ENCODE measurements around the gene SNRPA1.

Gene SNRPA1

DNA sequence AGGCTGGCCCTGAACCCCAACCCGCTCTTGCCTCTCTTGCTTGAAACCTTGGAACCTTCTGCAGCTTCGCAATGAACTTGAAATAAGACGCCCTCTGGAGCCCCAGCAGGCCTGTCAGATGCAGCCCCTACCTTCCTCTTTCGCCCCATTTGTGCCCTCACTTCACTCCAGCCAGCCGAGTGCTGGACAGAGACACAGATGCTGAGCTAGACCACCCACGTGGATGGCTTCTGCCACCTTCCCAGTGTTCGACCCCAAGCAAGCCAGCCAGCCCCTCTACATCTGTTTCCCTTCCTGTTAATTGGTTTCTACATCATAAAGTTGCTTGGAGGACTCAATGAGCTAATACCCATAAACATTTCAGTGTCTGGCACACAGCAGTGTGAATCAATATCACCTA lies 23.8 kb upstream of the SNRPA1 start:
- H3K9me3 ChIP-seq (ENCODE audit: control insufficient read depth, low read length), result no peaks in the 10 kb centered on the region

DNA sequence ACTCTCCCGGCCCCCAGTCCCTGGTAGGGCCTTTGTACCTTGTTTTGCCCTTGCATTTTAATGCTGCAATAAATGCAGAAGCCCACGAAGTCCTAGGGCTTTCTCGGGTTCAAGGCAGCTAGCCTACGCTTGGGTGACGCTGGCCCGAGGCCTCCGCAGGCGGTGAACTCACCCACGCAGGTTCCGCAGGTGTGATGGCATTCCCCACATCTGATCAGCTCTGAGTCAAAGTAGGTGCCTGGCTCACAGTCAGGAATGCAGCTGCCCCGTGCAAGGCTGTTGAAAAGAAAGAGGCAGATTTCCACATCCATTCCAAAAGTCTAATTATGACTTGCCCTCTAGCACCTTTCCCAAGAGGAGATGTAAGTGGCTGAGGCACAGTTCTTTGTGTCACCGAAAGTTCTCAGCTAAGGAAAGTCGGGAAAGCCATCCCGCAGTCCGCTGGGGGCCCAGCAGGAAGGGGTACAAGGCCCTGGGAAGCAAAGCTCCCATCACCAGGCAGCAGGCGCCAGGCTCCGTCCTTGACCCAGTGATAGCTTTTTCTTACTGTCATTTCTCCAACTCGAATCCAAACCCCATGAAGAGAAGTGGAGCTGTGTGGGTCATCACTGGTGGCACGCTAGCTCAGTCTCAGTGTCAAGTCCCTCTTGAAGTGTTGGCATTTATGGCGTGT lies 23.2 kb upstream of the SNRPA1 start:
- Histone ChIP-seq H3K27ac (ENCODE audit: insufficient read depth, low read length, poor library complexity, severe bottlenecking) (no peak overlapping the region), H3K9me3 (ENCODE audit: control insufficient read depth, low read length) (no peaks in the 10 kb centered on the region), H3K27me3 (replicated peaks; ENCODE audit: control insufficient read depth, insufficient read depth, low read length, poor library complexity, severe bottlenecking) (no peaks in the 10 kb centered on the region), H3K4me1 (ENCODE audit: control insufficient read depth, insufficient read depth, low read length, poor library complexity, severe bottlenecking) (peaks cover 11% of the 10 kb centered on the region), H3K36me3 (ENCODE audit: control insufficient read depth, insufficient read depth, low read length) (no peaks in the 10 kb centered on the region), H3K4me3 (ENCODE audit: insufficient read depth, low read depth, low read length, poor library complexity, severe bottlenecking) (no peak overlapping the region)
- DNase-seq, result no peak

More for the DNA sequence above, 23.8 kb upstream of the SNRPA1 start:
- DNase-seq, result no peak
- Histone ChIP-seq H3K4me1 (ENCODE audit: control insufficient read depth, insufficient read depth, low read length, poor library complexity, severe bottlenecking) (peaks cover 11% of the 10 kb centered on the region), H3K36me3 (ENCODE audit: control insufficient read depth, insufficient read depth, low read length) (no peaks in the 10 kb centered on the region), H3K27ac (ENCODE audit: insufficient read depth, low read length, poor library complexity, severe bottlenecking) (no peak overlapping the region), H3K27me3 (replicated peaks; ENCODE audit: control insufficient read depth, insufficient read depth, low read length, poor library complexity, severe bottlenecking) (no peaks in the 10 kb centered on the region), H3K4me3 (ENCODE audit: insufficient read depth, low read depth, low read length, poor library complexity, severe bottlenecking) (no peak overlapping the region)

DNA sequence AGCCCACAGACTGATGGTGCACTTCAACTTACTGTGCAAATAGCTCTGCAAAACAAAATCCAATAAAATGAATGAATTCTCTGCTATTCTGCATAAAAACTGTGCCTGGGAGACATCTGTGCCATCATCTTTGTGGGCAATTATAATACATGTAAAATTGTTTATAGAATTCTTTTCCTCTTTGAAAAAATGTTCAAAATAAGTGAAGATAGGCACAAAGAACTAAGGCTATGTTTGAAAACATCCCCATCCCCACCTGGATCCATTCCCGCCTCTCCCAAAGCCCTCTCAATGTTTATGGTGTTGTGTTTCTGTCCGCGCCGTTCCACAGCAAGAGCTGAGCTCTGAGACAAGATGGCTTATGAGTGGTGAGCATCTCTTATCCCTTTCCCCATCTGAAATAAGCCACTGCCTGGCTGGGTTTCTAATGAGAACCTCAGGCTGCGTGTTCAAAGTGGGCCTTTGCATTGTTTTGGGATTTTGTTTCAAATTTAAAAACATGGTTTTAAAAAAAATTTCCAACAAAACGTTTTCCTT lies 22.4 kb upstream of the SNRPA1 start:
- Histone ChIP-seq H3K4me3 (ENCODE audit: insufficient read depth, low read depth, low read length, poor library complexity, severe bottlenecking) (no peak overlapping the region), H3K27me3 (replicated peaks; ENCODE audit: control insufficient read depth, insufficient read depth, low read length, poor library complexity, severe bottlenecking) (no peaks in the 10 kb centered on the region), H3K4me1 (ENCODE audit: control insufficient read depth, insufficient read depth, low read length, poor library complexity, severe bottlenecking) (peaks cover 11% of the 10 kb centered on the region), H3K36me3 (ENCODE audit: control insufficient read depth, insufficient read depth, low read length) (no peaks in the 10 kb centered on the region), H3K9me3 (ENCODE audit: control insufficient read depth, low read length) (no peaks in the 10 kb centered on the region), H3K27ac (ENCODE audit: insufficient read depth, low read length, poor library complexity, severe bottlenecking) (no peak overlapping the region)
- no peak for DNase-seq

DNA sequence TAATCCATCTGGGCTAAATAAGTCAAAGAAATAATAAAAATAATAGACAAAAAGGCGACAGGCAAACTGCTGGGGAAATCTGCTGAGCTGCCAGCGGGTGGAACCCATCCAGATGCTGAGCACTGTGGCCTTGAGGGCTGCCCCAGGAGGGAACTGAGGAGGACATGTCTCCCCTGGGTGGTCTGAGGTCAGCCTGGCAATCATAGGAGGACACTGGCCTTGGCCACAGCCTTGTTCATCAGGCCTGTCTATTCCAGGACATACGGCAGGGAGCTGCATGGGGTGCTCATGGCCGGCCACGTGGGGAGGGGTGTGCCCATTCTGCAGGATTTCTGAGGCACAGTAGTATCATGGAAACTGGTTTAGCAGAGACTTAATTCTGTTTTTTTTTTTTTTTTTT lies 21.5 kb upstream of the SNRPA1 start:
- Histone ChIP-seq H3K27ac (ENCODE audit: insufficient read depth, low read length, poor library complexity, severe bottlenecking) (no peak overlapping the region), H3K27me3 (replicated peaks; ENCODE audit: control insufficient read depth, insufficient read depth, low read length, poor library complexity, severe bottlenecking) (no peaks in the 10 kb centered on the region), H3K4me1 (ENCODE audit: control insufficient read depth, insufficient read depth, low read length, poor library complexity, severe bottlenecking) (peaks cover 11% of the 10 kb centered on the region), H3K4me3 (ENCODE audit: insufficient read depth, low read depth, low read length, poor library complexity, severe bottlenecking) (no peak overlapping the region), H3K9me3 (ENCODE audit: control insufficient read depth, low read length) (no peaks in the 10 kb centered on the region), H3K36me3 (ENCODE audit: control insufficient read depth, insufficient read depth, low read length) (no peaks in the 10 kb centered on the region)
- DNase-seq, result no peak

DNA sequence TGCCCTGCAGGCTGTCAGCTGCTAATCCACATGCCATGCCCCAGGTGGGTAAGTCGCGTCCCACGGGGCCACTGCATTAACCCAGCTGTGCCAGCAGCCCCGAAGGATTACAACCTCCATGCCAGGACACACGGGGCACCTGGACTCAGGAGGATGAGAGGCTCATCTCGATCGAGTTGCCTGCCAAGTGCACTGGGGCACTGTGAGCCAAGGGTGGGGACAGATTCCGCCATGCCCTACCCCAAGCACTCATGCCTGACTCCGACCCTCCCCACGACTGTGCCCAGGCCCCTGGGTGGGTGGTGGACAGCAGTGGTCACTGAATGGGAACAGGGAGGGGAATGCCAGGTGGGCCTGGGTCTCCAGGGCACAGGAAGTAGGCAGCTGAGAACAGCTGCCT lies 20.7 kb upstream of the SNRPA1 start:
- H3K36me3 ChIP-seq (ENCODE audit: control insufficient read depth, insufficient read depth, low read length), result no peaks in the 10 kb centered on the region
- no peak overlapping the region for H3K4me3 ChIP-seq (ENCODE audit: insufficient read depth, low read depth, low read length, poor library complexity, severe bottlenecking)
- DNase-seq, result no peak
- peaks cover 5% of the 10 kb centered on the region for H3K4me1 ChIP-seq (ENCODE audit: control insufficient read depth, insufficient read depth, low read length, poor library complexity, severe bottlenecking)
- H3K27ac ChIP-seq (ENCODE audit: insufficient read depth, low read length, poor library complexity, severe bottlenecking), result no peak overlapping the region
- H3K27me3 ChIP-seq (replicated peaks; ENCODE audit: control insufficient read depth, insufficient read depth, low read length, poor library complexity, severe bottlenecking), result no peaks in the 10 kb centered on the region
- H3K9me3 ChIP-seq (ENCODE audit: control insufficient read depth, low read length), result no peaks in the 10 kb centered on the region

DNA sequence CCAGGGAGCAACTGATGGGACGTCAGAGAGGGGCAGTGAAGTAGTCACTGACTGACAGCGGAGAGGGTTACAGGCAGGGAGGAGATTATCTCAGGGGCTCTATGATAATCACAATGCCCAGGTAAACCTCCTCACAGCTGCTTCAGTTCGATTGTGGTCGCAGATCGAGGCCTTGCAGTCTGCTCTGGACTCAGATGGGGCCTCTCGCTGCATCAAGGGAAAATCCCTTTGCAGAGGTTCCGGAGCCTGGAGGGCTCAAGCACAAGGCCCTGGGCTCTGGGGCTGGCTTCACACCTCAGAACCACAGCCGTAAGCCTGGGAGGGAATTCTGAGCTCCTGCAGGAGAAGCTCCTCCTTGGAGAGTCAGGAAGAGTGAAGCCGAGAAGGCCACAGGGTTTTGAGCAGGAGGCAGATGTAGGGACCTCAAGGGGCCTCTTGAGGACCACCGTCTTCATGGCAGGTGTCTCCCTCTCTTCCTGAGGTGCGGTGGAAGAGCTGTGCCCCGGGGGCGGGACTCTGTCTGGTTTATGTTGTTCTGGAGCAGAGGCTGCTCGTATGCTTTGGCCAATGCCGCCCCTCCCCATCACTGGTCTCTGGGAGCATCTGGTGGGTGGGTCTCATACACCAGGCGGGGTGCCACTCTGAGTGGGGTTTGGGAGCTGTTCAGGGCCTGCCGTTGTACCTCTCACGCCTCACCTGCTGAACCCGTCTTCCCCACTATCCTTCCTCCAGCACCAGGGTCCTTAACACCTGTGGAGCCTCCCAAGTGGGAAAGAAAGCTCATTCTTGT lies 19.5 kb upstream of the SNRPA1 start:
- Histone ChIP-seq H3K4me1 (ENCODE audit: control insufficient read depth, insufficient read depth, low read length, poor library complexity, severe bottlenecking) (no peaks in the 10 kb centered on the region), H3K9me3 (ENCODE audit: control insufficient read depth, low read length) (no peaks in the 10 kb centered on the region), H3K27me3 (replicated peaks; ENCODE audit: control insufficient read depth, insufficient read depth, low read length, poor library complexity, severe bottlenecking) (no peaks in the 10 kb centered on the region), H3K27ac (ENCODE audit: insufficient read depth, low read length, poor library complexity, severe bottlenecking) (no peak overlapping the region), H3K4me3 (ENCODE audit: insufficient read depth, low read depth, low read length, poor library complexity, severe bottlenecking) (no peak overlapping the region), H3K36me3 (ENCODE audit: control insufficient read depth, insufficient read depth, low read length) (no peaks in the 10 kb centered on the region)
- DNase-seq, result no peak

DNA sequence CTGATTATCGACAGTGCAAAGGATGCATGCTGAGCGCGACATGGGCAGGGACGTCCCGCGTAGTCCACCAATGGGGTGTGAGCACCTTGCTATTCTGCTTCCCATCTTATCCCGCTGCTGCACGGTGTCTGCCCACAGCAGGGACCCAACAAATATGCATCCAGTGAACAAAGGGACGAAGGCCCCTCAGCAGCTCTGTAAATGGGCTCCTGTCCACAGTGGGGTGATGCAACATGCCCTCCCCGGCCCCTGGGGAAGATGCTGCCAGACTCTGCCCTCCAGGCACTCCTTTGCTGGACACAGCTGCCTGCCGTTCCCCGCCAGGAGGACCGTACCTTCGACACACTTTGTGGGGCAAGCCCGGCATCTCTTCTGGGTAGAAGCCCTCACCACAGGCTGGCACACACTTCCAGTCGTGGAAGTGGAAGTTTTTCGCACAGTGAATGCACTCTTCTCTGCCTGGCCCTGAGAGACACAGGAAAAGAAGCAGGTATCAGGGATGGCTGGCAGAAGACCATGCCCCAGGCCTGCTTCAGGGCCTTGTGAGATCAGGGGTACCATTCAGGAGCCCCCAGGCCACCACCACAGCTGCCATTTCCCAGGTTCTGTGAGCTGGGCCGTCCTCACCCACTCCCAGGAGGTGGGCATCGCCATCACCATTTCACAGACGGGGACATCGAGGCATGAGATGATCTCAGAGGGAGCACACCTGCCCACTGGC lies 18.2 kb upstream of the SNRPA1 start:
- DNase-seq, result no peak
- Histone ChIP-seq H3K4me3 (ENCODE audit: insufficient read depth, low read depth, low read length, poor library complexity, severe bottlenecking) (no peak overlapping the region), H3K27ac (ENCODE audit: insufficient read depth, low read length, poor library complexity, severe bottlenecking) (no peak overlapping the region), H3K9me3 (ENCODE audit: control insufficient read depth, low read length) (no peaks in the 10 kb centered on the region), H3K27me3 (replicated peaks; ENCODE audit: control insufficient read depth, insufficient read depth, low read length, poor library complexity, severe bottlenecking) (no peaks in the 10 kb centered on the region), H3K36me3 (ENCODE audit: control insufficient read depth, insufficient read depth, low read length) (no peaks in the 10 kb centered on the region), H3K4me1 (ENCODE audit: control insufficient read depth, insufficient read depth, low read length, poor library complexity, severe bottlenecking) (no peaks in the 10 kb centered on the region)

DNA sequence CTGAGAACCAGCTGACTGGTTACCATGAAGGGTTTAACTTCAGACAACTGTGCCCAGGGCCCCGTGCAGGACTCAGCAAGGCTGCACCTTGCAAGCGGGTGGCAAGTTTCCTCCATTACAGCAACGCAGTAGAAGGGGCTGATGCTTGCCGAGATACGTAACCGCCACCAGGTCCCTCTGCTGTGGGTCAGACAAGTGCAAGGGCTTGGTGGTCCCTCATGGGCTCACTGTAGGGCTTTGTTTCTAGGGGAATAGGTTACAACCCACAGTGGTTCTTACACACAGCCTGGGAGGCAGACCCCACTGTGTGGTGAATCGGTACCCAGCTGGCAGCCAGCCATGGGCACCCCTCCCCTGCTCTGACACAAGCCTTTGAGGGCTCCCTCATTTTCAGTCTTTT lies 15.5 kb upstream of the SNRPA1 start:
- Histone ChIP-seq H3K4me1 (ENCODE audit: control insufficient read depth, insufficient read depth, low read length, poor library complexity, severe bottlenecking) (no peaks in the 10 kb centered on the region), H3K4me3 (ENCODE audit: insufficient read depth, low read depth, low read length, poor library complexity, severe bottlenecking) (no peak overlapping the region), H3K36me3 (ENCODE audit: control insufficient read depth, insufficient read depth, low read length) (no peaks in the 10 kb centered on the region), H3K27me3 (replicated peaks; ENCODE audit: control insufficient read depth, insufficient read depth, low read length, poor library complexity, severe bottlenecking) (no peaks in the 10 kb centered on the region), H3K27ac (ENCODE audit: insufficient read depth, low read length, poor library complexity, severe bottlenecking) (no peak overlapping the region), H3K9me3 (ENCODE audit: control insufficient read depth, low read length) (no peaks in the 10 kb centered on the region)
- no peak for DNase-seq

DNA sequence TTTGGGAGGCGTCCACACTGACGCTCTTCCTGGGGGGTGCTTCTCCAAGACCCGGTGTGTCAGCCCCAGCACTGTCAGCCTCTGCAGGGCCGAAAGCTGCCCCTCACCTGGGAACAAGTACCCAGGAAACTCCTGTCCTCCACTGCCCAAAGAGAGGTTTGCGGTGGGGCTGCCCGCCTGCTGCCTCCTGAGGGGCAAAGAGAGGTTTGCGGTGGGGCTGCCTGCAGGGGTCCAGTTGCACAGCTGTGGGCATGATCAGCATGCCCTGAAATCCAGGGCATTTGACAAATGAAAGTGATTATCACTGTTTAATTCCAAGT lies 15.1 kb upstream of the SNRPA1 start:
- no peaks in the 10 kb centered on the region for H3K36me3 ChIP-seq (ENCODE audit: control insufficient read depth, insufficient read depth, low read length)
- no peaks in the 10 kb centered on the region for H3K9me3 ChIP-seq (ENCODE audit: control insufficient read depth, low read length)
- no peaks in the 10 kb centered on the region for H3K4me1 ChIP-seq (ENCODE audit: control insufficient read depth, insufficient read depth, low read length, poor library complexity, severe bottlenecking)
- H3K4me3 ChIP-seq (ENCODE audit: insufficient read depth, low read depth, low read length, poor library complexity, severe bottlenecking), result no peak overlapping the region
- H3K27ac ChIP-seq (ENCODE audit: insufficient read depth, low read length, poor library complexity, severe bottlenecking), result no peak overlapping the region
- DNase-seq, result no peak
- H3K27me3 ChIP-seq (replicated peaks; ENCODE audit: control insufficient read depth, insufficient read depth, low read length, poor library complexity, severe bottlenecking), result no peaks in the 10 kb centered on the region

Data from effector memory CD4-positive, alpha-beta T cell (primary cell).